Hematopoietic multipotent progenitor cell treated with erythropoietin and hydrocortisone succinate and interleukin-3 and kit ligand, for 15 days (in vitro differentiated cells): ENCODE results near the gene OGFOD2.
"Not testable (repeated sequence)": the region's sequence is repeated elsewhere in the genome, so short reads cannot be mapped to it uniquely, and the experiment has no call there.

Experiments
- DNase-seq: peaks from one replicate; pipeline ENCODE4 v3.0.0-alpha.2; 2015; ENCODE audit warnings: low spot score

The OGFOD2 gene

DNA sequence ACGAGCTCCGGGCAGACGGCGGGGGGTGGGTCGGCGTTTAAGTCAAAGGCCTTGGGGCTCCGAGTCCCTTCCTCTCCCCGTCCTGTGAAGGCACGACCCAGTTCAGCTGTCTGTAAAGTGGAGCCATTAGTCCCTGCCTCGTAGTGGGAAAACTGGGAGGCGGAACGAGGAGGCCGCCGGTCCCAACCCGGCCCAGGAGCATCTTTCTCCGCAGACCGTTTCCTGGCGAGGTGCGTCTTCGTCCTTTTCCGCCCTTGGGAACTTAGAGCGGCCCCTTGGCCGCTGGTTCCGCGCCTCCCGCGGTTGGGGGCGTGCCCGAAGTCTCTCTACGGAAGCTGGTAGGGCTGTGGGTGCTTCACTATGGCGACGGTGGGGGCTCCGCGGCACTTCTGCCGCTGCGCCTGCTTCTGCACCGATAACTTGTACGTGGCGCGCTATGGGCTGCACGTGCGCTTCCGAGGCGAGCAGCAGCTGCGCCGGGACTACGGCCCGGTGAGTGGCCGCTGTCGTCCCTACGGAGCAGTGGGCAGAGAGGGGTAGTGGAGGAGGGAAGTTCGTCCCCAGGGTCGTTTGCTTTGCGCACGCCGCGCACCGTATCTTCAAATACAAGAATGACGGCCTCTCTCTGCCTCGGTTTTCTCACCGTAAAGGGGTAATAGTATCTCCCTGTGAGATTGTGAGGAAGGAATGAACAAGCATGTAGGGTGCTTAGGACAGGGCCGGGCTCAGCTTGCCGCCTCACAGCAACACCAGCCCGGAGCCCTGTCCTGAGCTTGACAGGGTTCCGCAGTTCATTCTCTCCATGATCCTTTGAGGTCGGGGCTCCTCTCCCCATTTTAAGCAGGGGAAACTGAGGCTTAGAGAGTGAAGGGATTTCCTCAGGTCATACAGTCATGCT is at the start of gene OGFOD2:
Gene OGFOD2, plus strand, starts transcription at position 353 of the 898 bp plus-strand sequence. Its CDS starts 8 bp downstream, at position 361.
- peak; percentile 92 for DNase-seq

DNA sequence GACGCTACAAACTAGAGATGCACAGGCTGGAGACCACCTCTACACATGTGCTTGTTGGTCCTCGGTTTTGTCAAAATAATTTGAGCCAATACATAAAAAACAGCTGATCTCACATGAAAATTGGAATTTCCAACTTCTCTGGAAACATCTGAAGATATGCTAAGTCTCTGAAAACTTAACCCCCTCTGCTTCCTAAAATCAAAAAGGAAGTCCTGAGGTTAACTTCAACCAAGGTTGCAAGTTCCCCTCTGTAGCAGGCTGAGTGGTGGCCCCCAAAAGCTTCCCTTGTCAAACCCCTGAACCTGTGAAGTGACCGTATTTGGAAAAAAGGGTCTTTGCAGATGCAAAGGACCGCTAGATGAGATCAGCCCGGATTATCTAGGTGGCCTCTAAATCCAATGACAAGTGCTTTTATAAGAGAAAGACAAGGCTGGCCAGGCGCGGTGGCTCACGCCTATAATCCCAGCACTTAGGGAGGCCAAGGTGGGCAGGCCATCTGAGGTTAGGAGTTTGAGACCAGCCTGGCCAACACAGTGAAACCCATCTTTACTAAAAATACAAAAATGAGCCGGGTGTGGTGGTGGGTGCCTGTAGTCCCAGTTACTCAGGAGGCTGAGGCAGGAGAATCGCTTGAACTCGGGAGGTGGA is 47.2 kb upstream of the OGFOD2 start:
- DNase-seq, result no peak

DNA sequence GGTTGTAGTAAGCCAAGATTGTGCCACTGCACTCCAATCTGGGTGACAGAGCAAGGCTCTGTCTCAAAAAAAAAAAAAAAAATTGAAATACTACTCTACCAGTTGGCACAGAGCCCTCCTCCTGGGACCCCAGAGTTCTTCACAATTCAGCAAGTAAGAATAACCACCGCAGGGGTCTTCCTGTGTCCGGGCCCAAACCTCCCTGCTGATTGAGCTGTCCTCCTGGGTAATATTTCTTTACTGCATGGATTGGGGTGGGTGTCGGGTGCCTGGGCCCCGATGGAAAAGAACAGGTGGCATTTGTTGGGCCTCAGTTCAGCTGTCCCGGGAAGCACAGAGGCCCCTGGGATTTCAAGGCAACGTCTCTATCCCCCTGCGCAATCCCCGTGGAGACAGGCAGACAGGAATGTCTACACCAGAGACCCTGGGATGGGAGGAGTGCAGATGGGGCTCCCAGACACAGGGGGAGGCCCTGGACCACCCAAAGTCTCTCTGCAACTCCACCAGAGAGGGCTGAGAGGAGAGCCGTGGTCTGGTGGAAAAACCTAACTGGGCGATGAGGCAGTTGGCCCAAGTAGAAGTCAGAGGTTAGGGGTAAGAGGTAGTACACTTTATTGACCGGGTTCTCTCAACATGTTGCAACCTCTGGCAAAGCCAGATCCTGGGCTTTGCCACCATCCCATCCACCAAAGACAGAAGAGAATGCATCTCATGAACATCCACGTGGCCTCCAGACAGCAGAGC is 46.5 kb upstream of the OGFOD2 start:
- no peak for DNase-seq

DNA sequence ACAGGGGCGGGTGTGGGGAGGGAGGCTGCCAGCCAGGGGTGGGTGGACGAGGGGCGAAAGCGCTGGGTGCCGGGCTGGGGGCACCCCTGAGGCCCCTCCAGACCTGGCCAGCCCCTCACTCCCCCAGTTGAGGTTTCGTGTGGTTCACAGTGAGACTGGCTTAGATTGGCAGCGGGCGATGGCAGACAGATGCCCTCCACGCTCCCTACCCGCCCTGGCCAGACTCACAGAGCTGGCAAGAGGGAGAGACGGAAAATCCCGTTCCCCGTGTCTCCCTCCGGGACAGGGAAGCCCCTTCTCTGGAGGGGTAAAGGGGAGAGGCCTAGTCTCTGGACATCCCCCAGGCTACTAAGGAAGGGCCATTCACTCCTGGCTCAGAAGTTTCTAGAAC is 45.9 kb upstream of the OGFOD2 start:
- DNase-seq, result no peak

DNA sequence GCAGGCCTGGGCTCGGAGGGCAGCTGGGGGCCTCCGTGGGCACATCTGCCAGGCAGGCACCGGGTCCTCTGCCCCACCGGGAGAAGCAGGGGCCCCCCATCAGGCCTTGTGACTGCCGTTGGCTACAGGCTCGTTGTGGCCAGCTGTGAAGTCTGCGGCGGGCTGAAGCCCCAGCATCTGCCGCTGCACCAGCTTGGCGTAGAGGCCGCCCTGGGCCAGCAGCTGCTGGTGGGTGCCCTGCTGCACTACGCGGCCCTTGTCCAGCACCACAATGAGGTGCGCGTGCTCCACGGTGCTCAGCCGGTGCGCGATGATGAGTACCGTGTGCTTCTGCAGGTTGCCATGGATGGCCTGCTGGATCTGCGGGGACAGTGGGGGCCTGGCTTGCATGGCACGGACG is 45.2 kb upstream of the OGFOD2 start:
- DNase-seq, result no peak

DNA sequence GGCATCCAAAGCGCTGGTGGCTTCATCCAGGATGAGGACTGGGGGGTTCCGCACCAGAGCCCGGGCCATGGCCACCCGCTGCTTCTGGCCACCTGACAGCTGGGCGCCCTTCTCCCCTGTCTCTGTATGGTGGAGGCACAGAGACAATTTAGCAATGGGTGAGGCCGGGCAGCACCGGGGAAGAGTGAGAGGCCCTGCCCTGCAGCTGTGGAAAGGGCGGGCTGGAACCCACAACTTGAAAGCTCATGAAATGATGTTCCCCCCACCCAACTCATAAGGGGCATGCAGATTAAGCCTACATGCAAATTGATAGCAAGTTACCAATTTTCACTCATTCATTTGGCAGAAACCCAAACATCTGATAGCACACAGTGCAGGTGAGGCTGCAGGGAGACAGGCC is 42.8 kb upstream of the OGFOD2 start:
- DNase-seq, result no peak

DNA sequence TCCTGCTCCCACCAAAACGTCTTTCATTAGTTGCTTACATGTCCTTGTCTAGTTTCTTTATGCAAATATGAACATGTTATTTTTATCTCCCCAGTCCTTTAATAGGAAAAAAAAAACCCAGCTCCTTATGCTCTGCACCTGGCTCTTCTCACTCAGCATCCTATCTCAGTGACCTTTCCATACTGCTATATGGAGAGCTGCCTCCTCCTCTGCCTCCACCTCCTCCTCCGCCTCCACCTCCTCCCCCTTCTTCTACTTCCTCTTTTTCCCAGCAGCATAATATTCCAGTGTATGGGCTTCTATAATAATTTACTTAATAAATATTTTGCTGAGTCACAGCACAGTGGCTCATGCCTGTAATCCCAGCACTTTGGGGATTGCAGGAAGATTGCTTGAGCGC is 40.3 kb upstream of the OGFOD2 start:
- DNase-seq, result no peak

DNA sequence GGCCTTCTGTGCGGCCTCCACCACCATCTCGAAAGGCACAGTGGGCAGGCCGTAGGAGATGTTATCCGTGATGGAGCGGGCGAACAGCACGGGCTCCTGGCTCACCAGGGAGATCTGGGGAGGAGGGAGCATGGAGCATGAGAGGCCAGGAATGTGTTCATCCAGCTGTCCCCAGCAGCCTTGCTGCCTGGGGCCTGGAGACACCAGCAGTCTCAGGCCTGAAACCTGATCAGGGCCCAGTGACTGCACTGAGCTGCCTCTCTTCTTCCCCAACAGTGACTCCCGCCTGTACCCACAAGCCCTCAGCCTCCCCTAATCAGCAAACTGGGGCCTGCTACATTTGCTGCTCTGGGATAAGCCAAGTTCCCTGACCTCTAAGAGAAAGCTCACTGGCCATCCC is 39.7 kb upstream of the OGFOD2 start:
- DNase-seq, result no peak

DNA sequence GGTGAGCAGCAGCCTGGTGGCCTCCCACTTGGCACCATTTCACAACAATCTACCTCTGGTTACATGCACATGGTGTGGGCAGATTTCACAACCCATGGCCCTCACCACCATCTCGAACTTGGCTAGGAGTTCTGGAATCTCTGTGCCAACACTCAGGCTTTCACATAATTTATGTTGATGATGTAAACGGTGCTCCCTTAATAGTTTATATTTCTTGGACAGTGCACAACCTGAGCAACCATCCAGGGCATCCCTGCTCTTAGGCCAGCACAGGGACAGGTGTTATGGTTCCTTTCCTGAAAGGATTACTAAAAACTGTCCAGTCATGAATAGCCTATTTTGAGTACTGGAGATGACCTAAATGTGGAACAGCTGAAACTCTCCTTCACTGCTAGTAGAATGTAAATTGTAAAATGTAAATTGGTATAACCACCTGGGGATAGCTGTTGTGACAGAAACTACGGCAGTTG is 37.4 kb upstream of the OGFOD2 start:
- DNase-seq, result no peak

DNA sequence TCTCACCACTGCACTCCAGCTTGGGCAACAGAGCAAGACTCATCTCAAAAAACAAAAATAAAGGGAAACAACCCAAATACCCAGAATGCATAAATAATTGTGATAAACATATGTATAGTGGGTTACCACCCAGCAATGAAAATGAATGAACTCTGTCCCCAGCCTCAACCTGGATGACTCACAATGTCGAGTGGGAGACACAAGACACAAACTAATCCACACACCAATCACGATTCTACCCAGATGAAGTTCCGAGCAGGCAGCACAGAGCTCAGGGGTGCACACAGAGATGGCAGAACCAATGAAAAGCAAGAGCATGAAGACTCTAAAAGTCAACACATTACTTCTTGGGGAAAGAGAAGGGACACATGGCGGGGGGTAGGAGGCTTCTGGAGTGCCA is 35.9 kb upstream of the OGFOD2 start:
- DNase-seq, result no peak

DNA sequence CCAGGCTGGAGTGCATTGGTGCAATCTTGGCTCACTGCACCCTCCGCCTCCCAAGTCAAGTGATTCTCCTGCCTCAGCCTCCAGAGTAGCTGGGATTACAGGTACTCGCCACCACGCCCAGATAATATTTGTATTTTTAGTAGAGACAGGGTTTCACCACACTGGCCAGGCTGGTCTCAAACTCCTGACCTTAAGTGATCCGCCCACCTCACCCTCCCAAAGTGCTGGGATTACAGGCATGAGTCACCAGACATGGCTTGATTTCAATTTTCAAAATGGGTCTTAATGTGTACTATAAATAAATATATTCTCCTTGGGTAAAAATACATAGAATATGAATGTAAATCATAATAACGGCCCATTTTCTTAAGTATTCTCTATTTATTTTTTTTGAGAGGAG is 33.7 kb upstream of the OGFOD2 start:
- not testable (repeated sequence) for DNase-seq

DNA sequence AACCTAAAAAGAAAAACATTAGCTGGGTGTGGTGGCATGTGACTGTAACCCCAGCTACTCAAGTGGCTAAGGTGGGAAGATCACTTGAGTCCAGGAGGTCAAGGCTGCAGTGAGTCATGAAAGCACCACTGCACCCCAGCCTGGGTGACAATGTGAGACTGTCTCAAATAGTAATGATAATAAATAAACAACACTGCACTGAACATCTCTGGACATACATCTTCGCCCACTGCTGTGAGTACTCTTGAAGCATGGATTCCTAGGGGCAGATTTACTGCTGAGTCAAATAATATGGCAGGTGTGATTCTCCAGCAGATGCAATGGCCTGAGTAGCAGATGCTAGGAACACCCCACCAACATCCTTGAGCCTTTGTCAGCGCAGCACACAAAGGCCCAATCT is 32.4 kb upstream of the OGFOD2 start:
- no peak for DNase-seq

DNA sequence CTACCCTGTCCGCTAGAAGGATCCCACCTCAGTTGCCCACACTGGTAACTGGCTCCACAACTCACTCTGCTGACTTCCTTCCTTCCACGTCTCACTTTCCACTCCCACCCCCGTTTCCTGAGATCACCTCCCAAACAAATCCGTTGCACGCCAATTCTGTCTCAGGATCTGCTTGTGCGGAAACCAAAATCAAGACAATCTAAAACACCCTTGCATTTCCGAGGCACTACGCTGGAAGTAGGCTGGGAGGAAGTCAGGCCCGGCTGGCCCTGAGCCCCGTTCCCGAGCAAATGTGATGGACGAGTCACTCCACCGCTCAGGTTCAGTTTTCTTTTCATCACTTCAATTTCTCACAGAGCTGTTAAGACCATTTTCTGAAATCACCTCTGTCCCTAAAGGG is 31.8 kb upstream of the OGFOD2 start:
- DNase-seq, result no peak

DNA sequence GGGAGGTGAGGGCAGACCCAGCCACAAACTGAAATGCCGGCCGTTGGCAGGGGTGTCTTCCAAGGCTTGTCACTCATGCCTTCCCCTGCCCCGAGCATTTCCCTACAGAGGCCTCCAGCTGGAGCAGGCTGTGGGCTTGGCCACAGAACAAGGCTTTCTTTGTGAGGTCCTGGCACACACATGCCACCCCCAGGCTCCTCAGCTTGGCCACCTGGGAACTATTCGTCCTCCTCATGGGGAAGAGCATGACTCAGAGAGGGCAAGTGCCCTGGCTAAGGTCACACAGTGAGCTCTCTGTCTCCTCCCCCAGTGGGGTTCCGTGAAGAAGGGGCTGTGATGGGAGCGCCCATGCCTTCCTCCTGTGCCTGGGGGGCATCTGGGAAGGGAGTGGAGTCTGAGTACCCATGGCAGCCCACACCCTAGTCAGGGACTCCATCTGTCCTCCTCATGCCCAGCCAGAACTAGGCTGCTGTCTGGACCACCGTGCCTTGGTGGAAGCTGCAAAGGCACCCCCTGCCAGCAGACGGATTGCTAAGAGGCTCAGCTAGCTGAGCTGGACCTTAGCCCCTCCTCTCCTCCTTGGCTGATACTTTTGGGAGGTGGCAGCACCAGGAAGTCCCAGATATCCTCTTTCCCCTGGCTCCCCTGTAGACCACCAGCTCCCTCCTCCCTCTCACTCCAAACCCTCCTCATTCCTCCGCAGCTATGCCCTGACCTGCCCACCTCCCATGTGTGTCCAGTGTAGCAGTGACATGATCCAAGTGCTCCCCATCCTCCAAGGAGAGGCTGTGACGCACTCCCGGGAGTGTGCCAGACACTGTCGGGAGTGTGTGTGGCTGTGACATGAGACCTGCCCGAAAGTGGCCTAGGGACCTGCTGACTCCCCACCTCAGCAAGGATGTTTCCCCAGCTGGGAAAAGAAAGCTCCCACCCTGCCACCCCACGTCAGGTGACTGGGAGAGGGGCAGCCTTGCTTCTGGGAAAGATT is 30.1 kb upstream of the OGFOD2 start:
- DNase-seq, result no peak

DNA sequence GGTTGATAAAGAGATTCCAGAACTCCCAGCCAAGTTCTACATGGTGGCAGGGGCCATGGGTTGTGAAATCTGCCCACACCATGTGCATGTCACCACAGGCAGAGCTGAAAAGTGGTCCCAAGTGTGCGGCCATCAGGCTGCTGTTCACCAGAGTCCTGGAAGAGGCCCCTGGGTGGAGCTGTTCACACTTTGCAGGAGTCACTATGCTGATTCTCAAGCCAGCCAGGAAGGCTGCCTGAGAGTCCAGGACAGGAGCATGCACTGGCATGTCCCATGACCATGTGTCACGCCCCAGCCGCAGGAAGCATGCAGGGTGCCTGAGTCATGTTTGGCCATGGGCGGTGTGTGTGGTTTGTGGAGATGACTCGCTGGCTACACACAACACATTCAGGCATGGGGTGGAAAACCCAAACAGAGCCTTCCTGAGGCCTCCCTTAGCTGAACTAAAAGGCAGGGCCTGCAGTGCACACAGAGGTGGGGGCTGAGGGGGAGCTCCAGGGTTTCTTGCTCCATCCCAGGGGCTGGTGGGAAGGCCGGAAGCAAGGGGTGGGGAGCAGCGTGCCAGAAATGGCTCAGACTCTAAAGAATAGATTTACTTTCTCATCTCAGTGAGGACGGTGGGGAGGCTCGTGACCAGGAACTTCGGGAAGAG is 28.2 kb upstream of the OGFOD2 start:
- DNase-seq, result peak; percentile 83

DNA sequence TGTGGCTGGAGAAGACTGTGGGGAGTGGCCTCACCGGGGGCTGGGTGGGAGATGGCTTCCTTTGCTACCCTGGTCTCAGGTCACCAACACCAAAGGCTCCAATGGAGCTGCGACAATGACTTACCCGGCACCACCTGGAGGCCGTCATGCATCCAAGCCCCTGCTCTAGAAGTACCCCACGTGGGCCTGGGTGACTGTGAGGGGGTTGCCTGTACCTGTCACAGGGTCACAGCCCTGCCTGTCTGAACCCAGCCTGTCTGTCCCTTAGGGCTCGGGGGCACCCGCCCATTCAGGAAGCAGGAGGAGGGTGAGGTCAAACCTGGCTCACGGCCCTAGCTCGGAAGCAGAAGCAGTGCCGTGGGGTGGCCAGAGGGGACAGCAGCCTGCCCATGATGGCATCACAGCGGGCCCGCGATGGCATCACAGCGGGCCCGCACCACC is 27.7 kb upstream of the OGFOD2 start:
- no peak for DNase-seq

DNA sequence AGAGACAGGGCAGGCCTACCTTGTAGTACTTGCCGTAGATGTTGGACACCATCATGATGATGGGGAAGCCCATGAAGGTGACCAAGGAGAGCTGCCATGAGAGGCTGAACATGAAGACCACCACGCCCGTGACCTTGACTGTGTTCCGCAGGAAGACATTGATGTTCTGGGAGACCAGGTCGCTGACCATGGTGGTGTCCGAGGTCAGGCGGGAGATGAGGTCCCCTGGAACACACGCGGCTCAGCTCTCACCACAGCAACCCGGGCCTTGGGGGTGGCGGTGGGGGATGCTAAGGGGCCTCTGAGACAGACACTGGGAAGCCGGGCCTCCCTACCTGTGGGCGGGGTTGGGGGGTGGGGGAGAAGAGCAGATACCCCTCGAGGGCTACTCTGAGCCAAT is 26.4 kb upstream of the OGFOD2 start:
- DNase-seq, result no peak

DNA sequence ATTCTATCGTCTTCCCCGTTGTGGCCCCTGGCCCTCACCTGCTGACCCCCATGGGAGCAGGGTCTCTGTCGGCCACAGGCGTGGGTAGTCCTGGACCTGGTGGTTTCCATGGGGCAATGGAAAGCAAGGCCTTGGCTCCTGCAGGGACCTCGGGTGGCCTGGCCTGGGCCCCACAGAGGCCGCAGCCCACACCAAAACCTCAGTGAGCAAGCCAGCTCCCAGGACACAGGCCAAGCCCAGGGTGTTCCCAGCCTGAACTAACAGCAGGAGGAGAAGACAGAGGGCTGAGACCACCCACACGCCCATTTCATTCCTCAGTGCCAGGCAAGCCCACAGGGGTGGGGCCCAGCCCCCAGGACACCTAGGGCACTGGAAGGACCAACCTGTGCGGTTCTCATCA is 25.6 kb upstream of the OGFOD2 start:
- no peak for DNase-seq

DNA sequence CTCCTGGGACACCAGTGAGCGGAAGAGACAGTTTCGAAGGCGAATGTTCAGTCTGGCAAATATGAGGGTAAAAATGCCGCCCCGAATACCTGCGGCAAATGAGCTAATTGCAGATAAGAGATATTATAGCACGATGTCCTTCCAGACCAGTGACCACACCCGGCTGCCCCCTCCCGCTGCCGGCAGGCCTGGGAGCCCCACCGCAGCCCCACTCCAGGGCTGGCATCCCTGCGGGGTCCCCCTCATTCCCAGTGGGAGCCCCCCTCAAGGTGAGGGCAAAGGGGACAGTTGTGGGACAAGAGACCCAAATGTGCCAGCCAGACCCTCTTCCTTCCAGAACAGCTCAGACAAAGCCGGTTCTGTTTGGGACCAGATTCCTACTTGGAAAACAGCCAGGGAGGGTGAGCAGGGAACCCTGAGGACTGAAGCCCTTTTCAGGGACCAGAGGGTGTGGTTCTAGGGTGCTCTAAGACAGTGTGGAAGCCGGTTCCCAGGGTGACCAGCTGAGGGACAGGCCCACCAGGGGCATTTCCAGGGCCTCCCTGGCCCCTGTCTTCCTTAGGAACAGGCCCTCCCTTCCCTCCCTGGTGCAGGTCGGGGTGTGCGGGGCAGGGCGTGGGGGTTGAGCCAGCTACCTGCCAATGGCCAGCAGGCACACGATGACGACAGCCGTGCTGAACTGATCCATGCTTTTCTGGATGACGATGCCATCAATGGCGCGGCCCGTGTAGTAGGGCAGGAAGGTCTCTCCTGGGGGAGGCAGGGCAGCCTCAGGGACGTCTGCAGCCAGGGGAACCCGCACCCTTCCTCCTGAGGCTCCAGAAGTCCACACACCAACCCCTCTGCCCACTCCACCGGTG is 25.0 kb upstream of the OGFOD2 start:
- DNase-seq, result no peak

DNA sequence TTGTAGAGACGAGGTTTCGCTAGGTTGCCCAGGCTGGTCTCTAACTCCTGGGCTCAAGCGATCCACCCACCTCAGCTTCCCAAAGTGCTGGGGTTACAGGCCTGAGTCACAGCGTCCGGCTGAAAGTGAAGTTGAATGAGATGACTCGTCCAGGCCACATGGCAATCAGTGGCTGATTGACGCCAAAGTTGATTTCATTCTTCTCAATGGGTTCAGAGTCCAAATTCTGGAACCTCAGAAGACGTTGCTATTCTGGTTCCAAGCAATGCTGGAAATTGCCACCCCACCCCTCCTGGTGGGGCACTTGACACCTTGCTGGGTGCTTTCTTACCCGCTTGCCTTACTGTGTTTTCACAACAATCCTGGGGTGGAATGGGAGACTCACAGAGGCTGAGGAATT is 23.6 kb upstream of the OGFOD2 start:
- no peak for DNase-seq
